ENCODE measurements around the gene TAF11L8.
"Not testable (repeated sequence)": the region's sequence is repeated elsewhere in the genome, so short reads cannot be mapped to it uniquely, and the experiment has no call there.

Gene TAF11L8

DNA sequence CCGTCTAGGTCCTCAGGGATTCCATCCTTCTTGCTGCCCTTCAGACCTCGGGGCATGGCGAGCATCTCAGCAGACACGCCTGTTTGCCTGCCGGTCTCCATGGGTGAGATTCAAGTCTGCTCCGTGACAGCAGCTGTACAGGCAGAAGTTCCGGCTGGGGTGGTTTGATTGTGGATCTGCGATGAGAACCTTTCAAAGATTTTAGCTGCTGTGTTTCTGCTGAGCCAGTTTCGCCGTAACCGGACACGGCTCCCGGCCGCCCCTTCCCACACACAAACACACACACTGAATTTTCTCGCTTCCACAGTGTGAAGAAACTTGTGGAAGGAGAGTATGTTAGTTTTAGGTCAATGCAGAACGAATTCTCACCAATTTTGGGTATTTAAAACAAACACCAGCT is at the start of gene TAF11L8:
Gene TAF11L8 (minus strand): TSS at position 101 of the 400 bp plus-strand sequence.
- not testable (repeated sequence) for H3K4me3 ChIP-seq (replicated peaks; ENCODE audit: low read depth, low read length); DNase-seq (ENCODE audit: low read depth)

- DNase-seq (ENCODE audit: low read depth), result no peak
- TF ChIP-seq CTCF (IDR thresholded peaks at IDR 0.05; ENCODE audit: low read length, missing control alignments), result no peak
- H3K4me3 ChIP-seq (replicated peaks; ENCODE audit: low read depth, low read length), result no peak within 1 kb of the TSS
These were observed 43.4 kb upstream of the TAF11L8 start, which contains the start of gene TAF11L14 for GRCh38 chr5:17634160-17634559. Gene TAF11L14 (plus strand): TSS chr5:17634460.

DNA sequence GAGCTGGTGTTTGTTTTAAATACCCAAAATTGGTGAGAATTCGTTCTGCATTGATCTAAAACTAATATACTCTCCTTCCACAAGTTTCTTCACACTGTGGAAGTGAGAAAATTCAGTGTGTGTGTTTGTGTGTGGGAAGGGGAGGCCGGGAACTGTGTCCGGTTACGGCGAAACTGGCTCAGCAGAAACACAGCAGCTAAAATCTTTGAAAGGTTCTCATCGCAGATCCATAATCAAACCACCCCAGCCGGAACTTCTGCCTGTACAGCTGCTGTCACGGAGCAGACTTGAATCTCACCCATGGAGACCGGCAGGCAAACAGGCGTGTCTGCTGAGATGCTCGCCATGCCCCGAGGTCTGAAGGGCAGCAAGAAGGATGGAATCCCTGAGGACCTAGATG is 41.0 kb upstream of the TAF11L8 start, which contains the start of gene TAF11L13:
Gene TAF11L13 (plus strand): TSS at position 301 of the 400 bp plus-strand sequence.
- DNase-seq (ENCODE audit: low read depth); H3K4me3 ChIP-seq (replicated peaks; ENCODE audit: low read depth, low read length): not testable (repeated sequence)

DNA sequence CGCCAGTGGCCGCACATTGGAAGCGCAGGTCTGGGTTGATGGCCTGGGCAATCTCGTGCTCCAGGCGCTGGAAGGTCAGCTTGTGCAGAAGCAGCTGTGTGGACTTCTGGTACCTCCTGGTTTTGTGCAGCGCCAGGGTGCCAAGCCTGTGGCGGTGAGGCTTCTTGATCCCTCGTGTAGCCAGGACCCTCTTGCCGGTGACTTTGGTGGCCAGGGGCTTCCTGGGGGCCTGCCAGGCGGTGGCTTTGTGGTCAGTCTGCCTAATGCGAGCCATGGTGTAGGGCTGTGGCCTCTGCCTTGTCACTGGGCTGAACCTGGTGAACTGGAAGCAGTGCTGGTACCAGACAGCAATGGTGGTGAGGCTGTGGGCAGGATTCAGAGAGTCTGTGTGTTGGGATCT is 34.9 kb upstream of the TAF11L8 start:
- TF ChIP-seq CTCF (IDR thresholded peaks at IDR 0.05; ENCODE audit: low read length, missing control alignments), result no peak
- no peak for DNase-seq (ENCODE audit: low read depth)
- H3K4me3 ChIP-seq (replicated peaks; ENCODE audit: low read depth, low read length), result no peak overlapping the region

GRCh38 chr5:17620627-17621026 is 29.9 kb upstream of the TAF11L8 start:
- no peak overlapping the region for H3K4me3 ChIP-seq (replicated peaks; ENCODE audit: low read depth, low read length)
- DNase-seq (ENCODE audit: low read depth), result no peak
- TF ChIP-seq CTCF (IDR thresholded peaks at IDR 0.05; ENCODE audit: low read length, missing control alignments), result no peak

DNA sequence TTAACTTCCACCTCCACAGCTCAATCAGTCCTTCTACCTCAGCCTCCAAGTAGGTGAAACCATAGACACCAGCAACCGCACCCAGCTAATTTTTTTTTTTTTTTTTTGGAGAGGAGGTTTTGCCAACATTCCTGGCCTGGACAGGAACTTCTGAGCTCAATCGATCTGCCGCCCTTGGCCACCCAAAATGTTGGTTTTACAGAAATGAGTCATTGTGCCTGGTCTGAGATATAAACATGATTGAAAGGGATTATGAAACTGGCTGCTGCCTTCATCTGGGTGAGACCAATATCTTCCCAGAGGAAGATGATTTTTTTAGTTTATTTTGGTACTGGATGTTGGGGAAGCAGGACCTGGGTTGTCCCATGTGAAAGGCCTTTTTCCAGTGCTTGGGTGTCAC is 28.6 kb upstream of the TAF11L8 start:
- DNase-seq (ENCODE audit: low read depth), result no peak
- no peak overlapping the region for H3K4me3 ChIP-seq (replicated peaks; ENCODE audit: low read depth, low read length)
- TF ChIP-seq CTCF (IDR thresholded peaks at IDR 0.05; ENCODE audit: low read length, missing control alignments), result no peak

DNA sequence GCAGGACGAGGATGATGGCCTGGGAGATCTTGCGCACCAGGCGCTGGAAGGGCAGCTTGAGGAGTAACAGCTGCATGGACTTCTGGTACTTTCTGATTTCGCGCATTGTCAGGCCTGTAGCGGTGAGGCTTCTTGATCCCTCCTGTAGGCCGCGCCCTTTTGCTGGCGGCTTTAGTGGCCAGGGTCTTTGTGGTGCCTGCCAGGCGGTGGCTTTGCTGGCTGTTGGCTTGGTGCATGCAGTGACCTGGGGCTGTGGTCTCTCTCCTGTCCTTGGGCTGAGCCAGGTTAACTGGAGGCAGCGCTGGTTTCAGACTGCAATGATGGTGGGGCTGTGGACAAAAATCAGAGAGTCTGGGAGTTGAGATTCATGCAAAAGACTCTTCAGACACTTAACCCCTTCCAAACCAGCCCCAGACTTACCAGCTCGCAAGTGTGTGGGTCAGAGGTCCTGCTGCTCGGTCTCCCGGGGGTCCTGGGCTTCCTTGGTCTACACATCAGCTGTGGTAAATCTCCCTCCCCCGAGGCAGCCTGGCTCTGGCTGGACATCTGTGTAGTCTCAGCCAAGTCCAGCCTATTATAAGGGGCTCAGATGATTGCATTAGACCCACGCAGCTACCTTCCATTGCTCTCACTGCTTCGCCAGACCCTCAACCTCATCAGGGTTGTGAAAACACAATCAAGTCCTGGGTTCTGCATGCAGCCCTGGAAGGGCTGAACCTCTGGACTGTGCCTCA is 24.3 kb upstream of the TAF11L8 start:
- no peak overlapping the region for H3K4me3 ChIP-seq (replicated peaks; ENCODE audit: low read depth, low read length)
- TF ChIP-seq CTCF (IDR thresholded peaks at IDR 0.05; ENCODE audit: low read length, missing control alignments), result no peak
- no peak for DNase-seq (ENCODE audit: low read depth)

DNA sequence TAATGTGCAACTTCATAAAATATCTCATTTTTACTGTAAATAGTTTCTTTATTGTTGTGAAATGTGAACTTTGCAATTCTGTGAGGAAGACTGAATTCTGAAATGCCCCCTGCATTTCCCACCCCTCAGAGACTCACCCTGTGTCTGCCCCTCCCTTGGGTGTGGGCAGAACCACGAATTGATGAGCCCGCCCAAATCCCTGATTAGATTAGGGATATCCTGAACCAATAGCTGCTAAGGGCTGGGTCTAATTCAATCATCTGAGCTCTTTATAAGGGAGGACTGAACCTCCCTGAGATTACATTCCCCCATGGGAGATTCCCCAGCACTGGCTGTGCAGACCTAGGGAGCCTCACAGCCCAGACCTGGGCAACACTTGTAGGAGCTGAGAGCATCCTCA is 19.3 kb upstream of the TAF11L8 start, which contains the start of gene TAF11L12:
Gene TAF11L12 (plus strand): TSS at position 301 of the 400 bp plus-strand sequence.
- DNase-seq (ENCODE audit: low read depth); H3K4me3 ChIP-seq (replicated peaks; ENCODE audit: low read depth, low read length): not testable (repeated sequence)

DNA sequence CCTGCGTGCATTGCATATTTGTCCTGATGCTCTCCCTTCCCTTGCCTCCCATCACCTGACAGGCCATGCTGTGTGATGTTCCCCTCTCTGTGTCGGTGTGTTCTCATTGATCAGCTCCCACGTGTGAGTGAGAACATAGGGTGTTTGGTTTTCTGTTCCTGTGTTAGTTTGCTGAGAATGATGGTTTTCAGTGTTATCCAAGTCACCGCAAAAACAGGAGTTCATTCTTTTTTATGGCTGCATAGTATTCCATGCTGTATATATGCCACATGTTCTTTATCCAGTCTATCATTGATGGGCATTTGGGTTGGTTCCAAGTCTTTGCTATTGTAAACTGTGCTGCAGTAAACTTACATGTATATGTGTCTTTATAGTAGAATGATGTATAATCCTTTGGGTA is 16.7 kb upstream of the TAF11L8 start:
- DNase-seq (ENCODE audit: low read depth); H3K4me3 ChIP-seq (replicated peaks; ENCODE audit: low read depth, low read length): not testable (repeated sequence)

Measured in fibroblast of pulmonary artery (primary cell).